ENCODE results near the gene RICTOR. TPM values are rescaled to one million over a fixed set of nuclear protein-coding genes. Genes with fewer than 3 reads are reported as not detected.

The RICTOR gene
- total and polyA plus RNA-seq, 9 of the 15 experiments (the other 6 are each of a cell fraction or from before 2014, with no cell fraction given): 13.9 to 46.6 (median 22.6) TPM

DNA sequence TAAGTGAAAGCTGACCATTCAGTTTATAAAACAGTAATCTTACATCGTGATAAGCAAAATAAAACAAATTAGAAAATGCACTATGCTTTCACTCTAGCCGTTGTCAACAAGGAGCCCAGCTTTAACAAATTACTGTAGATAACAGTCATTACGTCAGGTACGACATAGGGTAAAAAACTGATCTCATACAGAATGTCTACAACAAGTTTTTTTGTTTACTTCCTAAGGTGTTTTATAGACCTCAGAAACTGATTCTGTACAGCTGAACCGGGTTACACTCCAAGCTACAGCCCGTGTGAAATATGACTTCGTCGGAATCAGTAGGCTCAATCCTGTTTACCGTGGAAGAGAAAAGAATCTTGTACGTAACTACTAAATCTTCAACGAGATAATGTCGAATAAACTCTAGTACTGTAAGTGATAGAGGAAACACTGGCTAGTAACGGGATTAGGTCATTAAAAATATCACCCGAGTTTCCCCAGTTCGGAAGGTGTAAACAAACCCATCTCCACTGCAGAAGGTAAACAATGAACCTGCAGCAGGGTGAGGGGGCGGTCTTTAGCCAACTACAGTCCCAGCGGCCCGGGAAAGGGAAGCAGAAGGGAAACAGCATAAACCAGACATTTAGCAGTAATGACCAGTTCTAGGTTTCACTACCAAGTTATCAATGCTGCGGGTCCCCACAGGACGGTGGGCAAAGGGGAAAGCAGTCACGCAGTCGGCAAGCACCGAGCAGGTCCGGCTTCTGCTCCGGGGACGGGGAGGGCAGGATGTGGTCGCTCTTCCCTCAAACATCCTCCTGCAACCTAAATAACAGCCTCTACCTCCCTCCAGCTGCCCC is 1.1 kb downstream of the RICTOR start (continued):
- TF ChIP-seq SFPQ (IDR thresholded peaks at IDR 0.05; ENCODE audit: low read depth, low read length): no peak
- TF ChIP-seq HNRNPUL1 (IDR thresholded peaks at IDR 0.05; ENCODE audit: low read length): no peak
- TF ChIP-seq ZBTB17 (CRISPR knock-in tag; IDR thresholded peaks at IDR 0.05): no peak
- TF ChIP-seq CHD4 (IDR thresholded peaks at IDR 0.05; ENCODE audit: insufficient read depth, insufficient replicate concordance, low read depth, low read length, poor library complexity, severe bottlenecking): no peak
- no peak for TF ChIP-seq ZNF609 (CRISPR knock-in tag; IDR thresholded peaks at IDR 0.05; ENCODE audit: borderline replicate concordance)
- TF ChIP-seq MGA (IDR thresholded peaks at IDR 0.05): no peak; the same call in 1 of the 2 replicates
- no peak for TF ChIP-seq GABPB1 (CRISPR knock-in tag; IDR thresholded peaks at IDR 0.05)
